ENCODE measurements around the gene PREX1. TPM values are rescaled to one million over a fixed set of nuclear protein-coding genes. Genes with fewer than 3 reads are reported as not detected.

Gene PREX1
- total and polyA plus RNA-seq, 8 donors = 1.5 to 13.2 (median 6.3) TPM

DNA sequence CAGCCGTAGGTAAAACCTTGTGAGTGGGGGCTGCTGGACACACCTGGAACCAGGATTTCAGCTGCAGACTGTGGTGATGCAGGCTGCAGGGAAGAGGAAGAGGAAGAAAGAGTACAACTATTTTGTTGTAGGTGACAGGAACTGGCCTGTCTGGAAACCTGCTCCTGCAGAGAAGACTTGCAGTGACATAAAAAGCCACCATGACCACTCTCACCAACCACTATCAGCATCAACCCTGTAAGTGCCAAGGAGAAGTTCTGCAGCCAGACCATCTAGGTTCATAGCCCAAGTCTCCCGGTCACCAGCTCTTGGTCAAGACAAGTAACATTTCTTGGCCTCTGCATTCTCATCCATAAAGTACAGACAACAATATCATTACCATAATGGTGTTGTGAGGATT, 91.2 kb downstream of the PREX1 start:
- ATAC-seq = no peak
- Histone ChIP-seq H3K27ac (no peak overlapping the region), H3K4me3 (no peak overlapping the region), H3K36me3 (no peaks in the 10 kb centered on the region), H3K9me3 (no peaks in the 10 kb centered on the region), H3K27me3 (no peaks in the 10 kb centered on the region), H3K4me1 (no peaks in the 10 kb centered on the region)
- no peak for DNase-seq
- no peak for FAIRE-seq
- TF ChIP-seq, protein P1, sequence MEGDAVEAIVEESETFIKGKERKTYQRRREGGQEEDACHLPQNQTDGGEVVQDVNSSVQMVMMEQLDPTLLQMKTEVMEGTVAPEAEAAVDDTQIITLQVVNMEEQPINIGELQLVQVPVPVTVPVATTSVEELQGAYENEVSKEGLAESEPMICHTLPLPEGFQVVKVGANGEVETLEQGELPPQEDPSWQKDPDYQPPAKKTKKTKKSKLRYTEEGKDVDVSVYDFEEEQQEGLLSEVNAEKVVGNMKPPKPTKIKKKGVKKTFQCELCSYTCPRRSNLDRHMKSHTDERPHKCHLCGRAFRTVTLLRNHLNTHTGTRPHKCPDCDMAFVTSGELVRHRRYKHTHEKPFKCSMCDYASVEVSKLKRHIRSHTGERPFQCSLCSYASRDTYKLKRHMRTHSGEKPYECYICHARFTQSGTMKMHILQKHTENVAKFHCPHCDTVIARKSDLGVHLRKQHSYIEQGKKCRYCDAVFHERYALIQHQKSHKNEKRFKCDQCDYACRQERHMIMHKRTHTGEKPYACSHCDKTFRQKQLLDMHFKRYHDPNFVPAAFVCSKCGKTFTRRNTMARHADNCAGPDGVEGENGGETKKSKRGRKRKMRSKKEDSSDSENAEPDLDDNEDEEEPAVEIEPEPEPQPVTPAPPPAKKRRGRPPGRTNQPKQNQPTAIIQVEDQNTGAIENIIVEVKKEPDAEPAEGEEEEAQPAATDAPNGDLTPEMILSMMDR (IDR thresholded peaks at IDR 0.05) = no peak
- intact Hi-C loops (cut with DNase I) = no loop called here
- 62 to 76% methylated on average over 2 of the region's 2 CpGs for WGBS, 2 donors

DNA sequence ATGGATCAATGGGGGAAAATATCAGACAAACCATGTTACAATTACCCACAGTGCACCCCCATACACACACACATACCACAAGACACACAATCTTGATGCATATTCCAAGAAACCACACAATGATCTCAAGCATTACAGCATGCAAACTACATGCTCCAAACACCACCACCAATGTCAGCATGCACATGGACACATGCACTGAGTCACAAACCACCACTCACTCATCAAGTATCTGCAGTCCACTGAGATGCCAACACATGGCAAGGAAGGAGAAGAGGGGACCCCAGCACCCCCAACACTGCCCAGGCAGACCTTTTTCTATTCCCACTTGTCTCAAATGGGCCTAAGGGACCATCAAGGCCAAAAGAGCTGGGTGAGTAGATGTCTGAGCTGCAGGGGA, 91.6 kb downstream of the PREX1 start:
- H3K9me3 ChIP-seq = no peaks in the 10 kb centered on the region
- no peaks in the 10 kb centered on the region for H3K36me3 ChIP-seq
- intact Hi-C loops (cut with DNase I) = no loop called here
- H3K4me1 ChIP-seq = no peaks in the 10 kb centered on the region
- H3K27ac ChIP-seq = no peak overlapping the region
- FAIRE-seq = no peak
- H3K27me3 ChIP-seq = no peaks in the 10 kb centered on the region
- no peak overlapping the region for H3K4me3 ChIP-seq
- ATAC-seq = no peak
- TF ChIP-seq, protein P1 (IDR thresholded peaks at IDR 0.05) = no peak
- no peak for DNase-seq

DNA sequence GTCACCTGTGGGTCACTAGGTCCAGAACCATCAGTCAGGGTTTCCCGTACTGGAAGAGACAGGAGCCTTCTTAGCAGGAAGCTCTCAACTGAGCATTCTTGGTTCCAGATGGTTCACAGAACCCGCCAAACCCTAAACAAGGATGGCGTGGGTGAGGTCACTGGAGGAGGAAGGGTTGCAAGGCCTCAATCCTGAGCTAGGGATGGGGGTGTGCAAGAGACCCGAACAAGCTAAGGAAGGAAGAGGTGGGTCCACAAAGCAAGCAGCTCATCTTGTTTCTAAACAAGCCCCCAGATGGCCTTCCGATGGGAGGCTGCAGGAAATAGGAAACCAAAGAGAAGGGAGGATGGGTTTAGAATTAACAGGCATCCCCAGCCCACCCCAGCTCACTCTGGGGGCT, 92.7 kb downstream of the PREX1 start:
- TF ChIP-seq, protein P1 (IDR thresholded peaks at IDR 0.05) = no peak
- intact Hi-C loops (cut with DNase I) = no loop called here
- no peak overlapping the region for H3K27ac ChIP-seq
- ATAC-seq (no peak), FAIRE-seq (no peak), DNase-seq (no peak)
- no peaks in the 10 kb centered on the region for H3K36me3 ChIP-seq
- no peak overlapping the region for H3K4me3 ChIP-seq
- WGBS, 2 donors = 84 to 91% methylated on average over 5 of the region's 5 CpGs
- H3K4me1 ChIP-seq = no peaks in the 10 kb centered on the region
- H3K9me3 ChIP-seq = no peaks in the 10 kb centered on the region
- H3K27me3 ChIP-seq = no peaks in the 10 kb centered on the region

DNA sequence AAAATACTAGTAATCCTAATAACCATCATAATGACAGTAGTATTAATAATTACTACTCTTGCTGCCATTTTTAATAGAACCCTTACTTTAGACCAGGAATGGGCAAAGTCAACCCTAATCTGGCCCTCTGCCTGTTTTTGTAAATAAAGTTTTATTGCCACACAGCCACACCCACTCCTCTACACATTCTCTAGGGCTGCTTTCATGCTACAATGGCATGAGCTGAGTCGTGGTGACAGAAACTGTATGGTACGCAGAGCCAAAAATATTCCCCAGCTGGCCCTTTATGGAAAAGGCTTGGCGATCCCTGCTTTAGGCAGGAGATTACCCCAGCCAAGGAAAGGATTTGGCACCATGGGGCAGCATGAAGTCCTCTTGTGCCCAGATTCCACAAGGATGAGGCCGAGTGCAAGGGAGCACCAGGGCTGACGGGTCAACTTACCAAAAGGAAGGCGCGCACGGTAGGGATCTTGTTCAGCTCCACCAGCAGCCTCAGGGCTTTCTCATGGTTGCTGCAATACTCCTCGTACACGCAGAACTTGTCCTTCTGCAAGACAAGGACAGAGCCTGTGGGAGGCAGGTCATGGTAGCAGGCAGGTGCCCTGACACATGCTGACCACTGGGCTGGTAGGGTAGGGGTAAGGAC, 93.6 kb downstream of the PREX1 start:
- no peak for FAIRE-seq
- H3K4me1 ChIP-seq = no peaks in the 10 kb centered on the region
- no peaks in the 10 kb centered on the region for H3K36me3 ChIP-seq
- DNase-seq = no peak
- no peak for ATAC-seq
- H3K4me3 ChIP-seq = no peak overlapping the region
- intact Hi-C loops (cut with DNase I) = no loop called here
- no peaks in the 10 kb centered on the region for H3K27me3 ChIP-seq
- H3K9me3 ChIP-seq = no peaks in the 10 kb centered on the region
- 89 to 90% methylated on average over 10 of the region's 10 CpGs for WGBS, 2 donors
- H3K27ac ChIP-seq = no peak overlapping the region
- TF ChIP-seq, protein P1 (IDR thresholded peaks at IDR 0.05) = no peak

DNA sequence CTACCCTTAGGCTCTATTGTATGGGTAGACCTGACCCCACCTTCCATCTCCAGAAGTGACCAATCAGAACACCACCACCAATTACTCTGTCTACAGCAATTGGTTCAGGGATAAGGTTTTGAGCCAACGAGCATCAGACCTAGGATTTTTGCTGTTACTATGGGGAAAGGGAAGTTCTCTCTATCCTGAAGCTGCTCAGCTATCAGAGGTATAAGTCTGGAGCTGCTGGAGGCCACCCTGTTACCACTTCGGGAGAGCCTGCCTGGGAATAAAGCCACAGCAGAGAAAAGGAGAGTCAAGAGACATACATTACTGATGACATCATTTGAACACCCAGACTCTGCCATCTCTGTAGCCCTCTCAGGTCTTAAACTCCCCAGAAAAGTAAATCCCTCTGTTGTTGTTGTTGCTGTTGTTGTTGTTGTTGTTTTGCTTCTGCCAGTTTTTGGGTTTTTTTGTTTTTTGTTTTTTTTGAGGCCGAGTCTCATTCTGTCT, 94.5 kb downstream of the PREX1 start:
- DNase-seq = no peak
- FAIRE-seq = no peak
- 79 to 80% methylated on average over 3 of the region's 3 CpGs for WGBS, 2 donors
- Histone ChIP-seq H3K9me3 (no peaks in the 10 kb centered on the region), H3K4me1 (no peaks in the 10 kb centered on the region), H3K27me3 (no peaks in the 10 kb centered on the region), H3K27ac (no peak overlapping the region), H3K4me3 (no peak overlapping the region), H3K36me3 (no peaks in the 10 kb centered on the region)
- TF ChIP-seq, protein P1 (IDR thresholded peaks at IDR 0.05) = no peak
- ATAC-seq = no peak
- intact Hi-C loops (cut with DNase I) = no loop called here
